Spleen (tissue), 11 donors: Measurements from ENCODE around the gene URM1. TPM values are rescaled to one million over a fixed set of nuclear protein-coding genes. Genes with fewer than 3 reads are reported as not detected.
"Not testable (repeated sequence)": the region's sequence is repeated elsewhere in the genome, so short reads cannot be mapped to it uniquely, and the experiment has no call there.

Source experiments
- DNase-seq: peaks from one replicate; pipeline ENCODE4 v3.0.0-alpha.2; 2020
- H3K27ac ChIP-seq, 8 donors: fragments of 200-600 bp; sonication (generic) in 7 of 8; 1 replicate in 4 of 8; 2 replicates in 4 of 8; pipeline versions ENCODE4 v1.5.0 to v1.8.0; 2016 to 2021; ENCODE audit warnings: inconsistent platforms in 4 of 8, mild to moderate bottlenecking in 4 of 8, moderate library complexity in 1 of 8
- H3K27me3 ChIP-seq, 7 donors: fragments of 200-600 bp; sonication (generic) in 6 of 7; replicated peaks in 1 of 7; 1 replicate in 4 of 7; 2 replicates in 3 of 7; pipeline versions ENCODE4 v1.5.0 to v1.8.0; 2016 to 2021; ENCODE audit warnings: inconsistent platforms in 3 of 7, mild to moderate bottlenecking in 1 of 7
- H3K36me3 ChIP-seq, 6 donors: fragments of 200-600 bp; sonication (generic) in 5 of 6; 1 replicate in 4 of 6; 2 replicates in 2 of 6; pipeline versions ENCODE4 v1.5.0 to v1.8.0; 2016 to 2021; ENCODE audit warnings: inconsistent platforms in 2 of 6
- H3K4me1 ChIP-seq, 6 donors: fragments of 200-600 bp; sonication (generic) in 5 of 6; 1 replicate in 3 of 6; 2 replicates in 3 of 6; pipeline versions ENCODE4 v1.5.0 to v1.8.0; 2016 to 2021; ENCODE audit warnings: inconsistent platforms in 3 of 6
- H3K4me3 ChIP-seq, 8 donors: fragments of 200-600 bp; sonication (generic) in 7 of 8; 1 replicate in 4 of 8; 2 replicates in 4 of 8; pipeline versions ENCODE4 v1.5.0 to v1.8.0; 2016 to 2021; ENCODE audit warnings: inconsistent platforms in 4 of 8, mild to moderate bottlenecking in 4 of 8, moderate library complexity in 2 of 8
- H3K9me3 ChIP-seq, 8 donors: fragments of 200-600 bp; sonication (generic) in 7 of 8; 1 replicate in 4 of 8; 2 replicates in 4 of 8; pipeline versions ENCODE4 v1.5.0 to v1.8.0; 2016 to 2021; ENCODE audit warnings: inconsistent platforms in 4 of 8
- CTCF ChIP-seq, 11 experiments: fragments of 200-600 bp in 7 of 11; fragments of 450-650 bp in 4 of 11; sonication (generic) in 4 of 11; IDR thresholded peaks in 8 of 11; conservative IDR thresholded peaks in 3 of 11; 1 replicate in 7 of 11; 2 replicates in 4 of 11; pipeline versions ENCODE4 v1.4.0 to v1.8.0; 2016 to 2021; ENCODE audit warnings: antibody characterized with exemption in 11 of 11, inconsistent platforms in 4 of 11, mild to moderate bottlenecking in 1 of 11
- POLR2A ChIP-seq, 3 donors: fragments of 450-650 bp; IDR thresholded peaks; one replicate each; pipeline ENCODE4 v1.5.1; 2017; ENCODE audit warnings: antibody characterized with exemption in 3 of 3, mild to moderate bottlenecking in 1 of 3
- POLR2AphosphoS5 ChIP-seq, 3 donors: sonication (generic); formaldehyde crosslinking; IDR thresholded peaks; one replicate each; pipeline ENCODE4 v1.5.1; 2017; ENCODE audit warnings: antibody characterized with exemption in 3 of 3
- WGBS, 5 donors: extraction: QIAGEN DNeasy Blood & Tissue Kit in 3 of 5; methylation state at CpG; one replicate each; pipeline versions ENCODE4 v1.1.5 to v1.1.7; 2013 to 2018; 5-methylcytosine and 5-hydroxymethylcytosine counted together
- intact Hi-C: fragments of 100-400 bp; cut with DNase I; formaldehyde crosslinking; loops from one replicate; pipeline ENCODE4 v1.15.0; 2023; ENCODE audit warnings: low total_unique reads
- polyA plus RNA-seq, 3 donors: library from polyadenylated mRNA; stranded (reverse); fragments of 200-250 nt; gene quantifications; one replicate each; pipeline ENCODE4 v1.2.1, GENCODE V29; 2013
- total RNA-seq, 7 donors: library from RNA; depleted of rRNA in 3 of 7; stranded (reverse); fragments of >200 nt in 3 of 7; fragmentation: NEBNext Ultra II Directional in 4 of 7; extraction: Animal tissue kit (Norgen Biotek cat#: 25700) in 4 of 7; gene quantifications; one replicate each; pipeline versions ENCODE4 v1.1.0 to v1.2.1, GENCODE V29; 2016 to 2021
- donor health status: healthy with polysubstance abuse.
- donor health status: DM: no; HTN: no; CAD: no; lungs with moderate emphysema.
- donor health status: DM: no; HTN: no; CAD: no.
- donor health status: Bipolar disorder and iron deficiency.
- donor health status: healthy.
- donor health status: DM: no; HTN: no; CAD: no.
- donor health status: DM: yes; HTN: yes; CAD: no.

URM1 gene
- total and polyA plus RNA-seq, 10 donors = 28.1 to 58.1 (median 45.8) TPM

- no peak for TF ChIP-seq POLR2AphosphoS5 (IDR thresholded peaks at IDR 0.05)
- intact Hi-C loops = no loop called here
- Histone ChIP-seq H3K27me3 (no peaks in the 10 kb centered on the region), H3K36me3 (peaks cover 0 to 53% (median 16%) of the 10 kb centered on the region in 6 donors), H3K4me1 (no peaks in the 10 kb centered on the region), H3K27ac (no peak overlapping the region), H3K4me3 (no peak overlapping the region), H3K9me3 (no peaks in the 10 kb centered on the region)
- no peak for DNase-seq
- 79 to 96% (median 86%) methylated on average over 11 of the region's 11 CpGs for WGBS, 5 donors
Measured at GRCh38 chr9:128333451-128333869, 37.7 kb upstream of the URM1 start.

GRCh38 chr9:128335161-128335560 is 36.0 kb upstream of the URM1 start:
- no peak for DNase-seq
- H3K36me3 ChIP-seq = peaks cover 0 to 38% (median 11%) of the 10 kb centered on the region in 6 donors
- H3K9me3 ChIP-seq = no peaks in the 10 kb centered on the region
- no peak overlapping the region for H3K4me3 ChIP-seq
- intact Hi-C loops = no loop called here
- H3K27me3 ChIP-seq = no peaks in the 10 kb centered on the region
- TF ChIP-seq POLR2AphosphoS5 (IDR thresholded peaks at IDR 0.05) (no peak), CTCF (IDR thresholded peaks at IDR 0.05 in 8 of 11, conservative IDR thresholded peaks at IDR 0.05 in 3 of 11) (no peak), POLR2A (IDR thresholded peaks at IDR 0.05) (no peak)
- 83 to 96% (median 91%) methylated on average over 7 of the region's 7 CpGs for WGBS, 5 donors
- peaks cover 0 to 8% (median 6%) of the 10 kb centered on the region in 6 donors for H3K4me1 ChIP-seq
- H3K27ac ChIP-seq = no peak overlapping the region

GRCh38 chr9:128335914-128336313 is 35.3 kb upstream of the URM1 start:
- WGBS, 5 donors = 89 to 94% (median 91%) methylated on average over 2 of the region's 2 CpGs
- no peak for DNase-seq
- no peaks in the 10 kb centered on the region for H3K9me3 ChIP-seq
- H3K36me3 ChIP-seq = peaks cover 0 to 38% (median 11%) of the 10 kb centered on the region in 6 donors
- H3K27ac ChIP-seq = no peak overlapping the region
- no peak for TF ChIP-seq POLR2AphosphoS5 (IDR thresholded peaks at IDR 0.05)
- no peak for TF ChIP-seq CTCF (IDR thresholded peaks at IDR 0.05 in 8 of 11, conservative IDR thresholded peaks at IDR 0.05 in 3 of 11)
- peaks cover 0 to 12% (median 10%) of the 10 kb centered on the region in 6 donors for H3K4me1 ChIP-seq
- no peaks in the 10 kb centered on the region for H3K27me3 ChIP-seq
- intact Hi-C loops = no loop called here
- no peak overlapping the region for H3K4me3 ChIP-seq

GRCh38 chr9:128337936-128338335 is 33.2 kb upstream of the URM1 start:
- intact Hi-C loops = no loop called here
- no peak overlapping the region for H3K4me3 ChIP-seq
- H3K9me3 ChIP-seq = no peaks in the 10 kb centered on the region
- H3K36me3 ChIP-seq = peaks cover 0 to 28% (median 8%) of the 10 kb centered on the region in 6 donors
- DNase-seq = no peak
- 90 to 96% (median 91%) methylated on average over 7 of the region's 7 CpGs for WGBS, 5 donors
- no peaks in the 10 kb centered on the region for H3K27me3 ChIP-seq
- no peak overlapping the region for H3K27ac ChIP-seq
- TF ChIP-seq POLR2AphosphoS5 (IDR thresholded peaks at IDR 0.05) = no peak
- no peak for TF ChIP-seq CTCF (IDR thresholded peaks at IDR 0.05 in 8 of 11, conservative IDR thresholded peaks at IDR 0.05 in 3 of 11)
- TF ChIP-seq POLR2A (IDR thresholded peaks at IDR 0.05) = no peak
- H3K4me1 ChIP-seq = peaks cover 7 to 26% (median 19%) of the 10 kb centered on the region in 6 donors

GRCh38 chr9:128338852-128339614 is 32.1 kb upstream of the URM1 start:
- intact Hi-C loops, H3K27ac ChIP-seq: not testable (repeated sequence)
- WGBS, 5 donors = 87 to 95% (median 90%) methylated on average over 15 of the region's 15 CpGs

More at GRCh38 chr9:128338852-128339614, 32.1 kb upstream of the URM1 start:
- not testable (repeated sequence) for H3K9me3 ChIP-seq, DNase-seq, H3K4me3 ChIP-seq, H3K27me3 ChIP-seq
- H3K4me1 ChIP-seq = peaks cover 7 to 26% (median 19%) of the 10 kb centered on the region in 6 donors
- H3K36me3 ChIP-seq = peaks cover 0 to 28% (median 9%) of the 10 kb centered on the region in 6 donors
